ENCODE measurements around the gene USP12. TPM values are rescaled to one million over a fixed set of nuclear protein-coding genes. Genes with fewer than 3 reads are reported as not detected.

USP12 gene
- total RNA-seq, 1 experiment from 2014 or later = 20.6 TPM

- Mint-ChIP-seq H3K9me3 (ENCODE audit: unreplicated experiment) (peaks cover 7% of the 10 kb centered on the region), H3K4me3 (ENCODE audit: unreplicated experiment) (no peak overlapping the region), H3K27me3 (ENCODE audit: insufficient read depth, unreplicated experiment) (no peaks in the 10 kb centered on the region), H3K36me3 (ENCODE audit: insufficient read depth, unreplicated experiment) (peaks cover 8% of the 10 kb centered on the region), H3K27ac (ENCODE audit: low read depth, unreplicated experiment) (no peak overlapping the region), H3K4me1 (ENCODE audit: insufficient read depth, unreplicated experiment) (no peaks in the 10 kb centered on the region)
- no peak for DNase-seq (ENCODE audit: unreplicated experiment)
- intact Hi-C loops (cut with micrococcal nuclease) = no loop called here
- ChIA-PET POLR2A (interaction anchor here (0.7 kb wide), 1 partner anchor 9 kb away, joined by 3 read pairs; no protein-coding TSS in a partner anchor), CTCF (interaction anchor here (1.7 kb wide), 1 partner anchor 176 kb away, joined by 7 read pairs; no protein-coding TSS in a partner anchor)
- TF ChIP-seq, protein P1, sequence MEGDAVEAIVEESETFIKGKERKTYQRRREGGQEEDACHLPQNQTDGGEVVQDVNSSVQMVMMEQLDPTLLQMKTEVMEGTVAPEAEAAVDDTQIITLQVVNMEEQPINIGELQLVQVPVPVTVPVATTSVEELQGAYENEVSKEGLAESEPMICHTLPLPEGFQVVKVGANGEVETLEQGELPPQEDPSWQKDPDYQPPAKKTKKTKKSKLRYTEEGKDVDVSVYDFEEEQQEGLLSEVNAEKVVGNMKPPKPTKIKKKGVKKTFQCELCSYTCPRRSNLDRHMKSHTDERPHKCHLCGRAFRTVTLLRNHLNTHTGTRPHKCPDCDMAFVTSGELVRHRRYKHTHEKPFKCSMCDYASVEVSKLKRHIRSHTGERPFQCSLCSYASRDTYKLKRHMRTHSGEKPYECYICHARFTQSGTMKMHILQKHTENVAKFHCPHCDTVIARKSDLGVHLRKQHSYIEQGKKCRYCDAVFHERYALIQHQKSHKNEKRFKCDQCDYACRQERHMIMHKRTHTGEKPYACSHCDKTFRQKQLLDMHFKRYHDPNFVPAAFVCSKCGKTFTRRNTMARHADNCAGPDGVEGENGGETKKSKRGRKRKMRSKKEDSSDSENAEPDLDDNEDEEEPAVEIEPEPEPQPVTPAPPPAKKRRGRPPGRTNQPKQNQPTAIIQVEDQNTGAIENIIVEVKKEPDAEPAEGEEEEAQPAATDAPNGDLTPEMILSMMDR (IDR thresholded peaks at IDR 0.05; ENCODE audit: unreplicated experiment) = no peak
- BruUV-seq (replicated peaks) = no TSS peak
Observed at GRCh38 chr13:27161423-27161822, 10.2 kb downstream of the USP12 start.

GRCh38 chr13:27160657-27161295 is 10.8 kb downstream of the USP12 start:
- Mint-ChIP-seq H3K9me3 (ENCODE audit: unreplicated experiment) (peaks cover 7% of the 10 kb centered on the region), H3K4me3 (ENCODE audit: unreplicated experiment) (no peak overlapping the region), H3K27me3 (ENCODE audit: insufficient read depth, unreplicated experiment) (no peaks in the 10 kb centered on the region), H3K4me1 (ENCODE audit: insufficient read depth, unreplicated experiment) (no peaks in the 10 kb centered on the region), H3K27ac (ENCODE audit: low read depth, unreplicated experiment) (no peak overlapping the region), H3K36me3 (ENCODE audit: insufficient read depth, unreplicated experiment) (peaks cover 11% of the 10 kb centered on the region)
- TF ChIP-seq, protein P1 (IDR thresholded peaks at IDR 0.05; ENCODE audit: unreplicated experiment) = no peak
- DNase-seq (ENCODE audit: unreplicated experiment) = no peak
- CTCF ChIA-PET = interaction anchor here (1.7 kb wide), 1 partner anchor 176 kb away, joined by 7 read pairs; no protein-coding TSS in a partner anchor
- no TSS peak for BruUV-seq (replicated peaks)
- POLR2A ChIA-PET = interaction anchor here (1.2 to 1.5 kb wide), 2 partner anchors 8 to 107 kb away, joined by 3 to 5 read pairs; no protein-coding TSS in a partner anchor
- intact Hi-C loops (cut with micrococcal nuclease) = no loop called here

DNA sequence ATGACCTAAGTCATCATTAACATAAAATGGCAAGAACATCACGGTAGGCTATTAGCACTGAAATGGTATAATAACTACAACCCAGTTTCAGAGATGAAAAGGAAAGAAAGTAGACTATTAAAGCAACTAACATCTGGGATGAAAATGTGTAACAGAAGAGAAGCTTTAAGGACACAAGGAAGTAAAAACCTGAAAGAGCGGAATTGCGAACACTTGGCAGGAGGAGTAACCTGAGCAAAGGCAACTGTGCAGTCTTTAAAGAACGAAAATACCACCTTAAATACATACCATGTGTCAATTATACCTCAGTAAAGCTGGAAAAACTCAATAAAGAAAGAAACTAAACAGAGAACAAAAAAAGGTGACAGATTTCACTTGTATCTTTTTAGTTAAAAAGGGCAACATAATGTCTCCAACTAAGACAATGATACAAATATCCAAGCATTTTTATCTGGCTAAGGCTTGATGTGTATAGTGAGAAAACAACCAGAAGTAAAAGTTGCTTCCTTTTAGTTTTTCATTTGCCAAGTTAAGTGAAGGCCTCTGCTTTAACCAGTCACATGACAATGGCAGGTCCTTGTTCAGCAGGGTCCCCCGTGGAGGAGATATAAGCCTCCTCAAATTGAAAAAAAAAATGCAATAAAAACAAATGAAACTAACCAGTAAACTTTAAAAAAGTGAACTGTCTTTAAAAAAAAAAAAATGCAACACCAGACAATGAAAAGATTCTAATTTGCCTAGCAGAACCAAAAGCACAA is 11.6 kb downstream of the USP12 start:
- Mint-ChIP-seq H3K4me1 (ENCODE audit: insufficient read depth, unreplicated experiment) (no peaks in the 10 kb centered on the region), H3K27ac (ENCODE audit: low read depth, unreplicated experiment) (no peak overlapping the region), H3K9me3 (ENCODE audit: unreplicated experiment) (peaks cover 7% of the 10 kb centered on the region), H3K27me3 (ENCODE audit: insufficient read depth, unreplicated experiment) (no peaks in the 10 kb centered on the region), H3K4me3 (ENCODE audit: unreplicated experiment) (no peak overlapping the region), H3K36me3 (ENCODE audit: insufficient read depth, unreplicated experiment) (peaks cover 11% of the 10 kb centered on the region)
- TF ChIP-seq, protein P1 (IDR thresholded peaks at IDR 0.05; ENCODE audit: unreplicated experiment) = no peak
- intact Hi-C loops (cut with micrococcal nuclease) = no loop called here
- no TSS peak for BruUV-seq (replicated peaks)
- ChIA-PET CTCF (interaction anchor here (1.7 kb wide), 1 partner anchor 175 kb away, joined by 7 read pairs; no protein-coding TSS in a partner anchor), POLR2A (interaction anchor here (1.2 to 1.5 kb wide), 2 partner anchors 9 to 106 kb away, joined by 3 to 5 read pairs; no protein-coding TSS in a partner anchor)
- DNase-seq (ENCODE audit: unreplicated experiment) = no peak

DNA sequence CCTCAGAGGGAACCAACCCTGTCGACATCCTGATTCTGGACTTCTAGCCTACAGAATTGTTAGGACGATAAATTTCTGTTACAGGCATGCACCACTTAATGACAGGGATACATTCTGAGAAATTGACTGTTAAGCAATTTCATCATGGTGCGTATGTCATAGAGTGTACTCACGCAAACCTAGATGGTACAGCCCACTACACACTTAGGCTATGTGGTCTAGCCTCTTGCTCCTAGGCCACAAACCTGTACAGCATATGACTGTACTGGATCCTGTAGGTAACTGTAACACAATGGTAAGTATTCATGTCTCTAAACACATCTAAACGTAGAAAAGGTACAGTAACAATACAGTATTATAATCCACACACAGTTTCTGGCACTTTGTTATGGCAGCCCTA is 13.3 kb downstream of the USP12 start:
- Mint-ChIP-seq H3K4me1 (ENCODE audit: insufficient read depth, unreplicated experiment) (no peaks in the 10 kb centered on the region), H3K27me3 (ENCODE audit: insufficient read depth, unreplicated experiment) (no peaks in the 10 kb centered on the region), H3K9me3 (ENCODE audit: unreplicated experiment) (peaks cover 7% of the 10 kb centered on the region), H3K36me3 (ENCODE audit: insufficient read depth, unreplicated experiment) (peaks cover 11% of the 10 kb centered on the region), H3K27ac (ENCODE audit: low read depth, unreplicated experiment) (no peak overlapping the region), H3K4me3 (ENCODE audit: unreplicated experiment) (no peak overlapping the region)
- TF ChIP-seq, protein P1 (IDR thresholded peaks at IDR 0.05; ENCODE audit: unreplicated experiment) = no peak
- DNase-seq (ENCODE audit: unreplicated experiment) = no peak
- BruUV-seq (replicated peaks) = no TSS peak
- CTCF ChIA-PET = no interaction called here
- POLR2A ChIA-PET = interaction anchor here (1.4 kb wide), 1 partner anchor 27 kb away, joined by 4 read pairs; no protein-coding TSS in a partner anchor
- intact Hi-C loops (cut with micrococcal nuclease) = no loop called here
